Measurements from ENCODE around the gene NECTIN3.

- TF ChIP-seq POLR2A (IDR thresholded peaks at IDR 0.05; ENCODE audit: low read depth, low read length) (no peak), CTCF (conservative IDR thresholded peaks at IDR 0.05; ENCODE audit: low read depth, low read length) (no peak), CEBPB (IDR thresholded peaks at IDR 0.05; ENCODE audit: low read depth, low read length) (no peak), RFX5 (IDR thresholded peaks at IDR 0.05; ENCODE audit: low read depth, low read length) (no peak), SMC3 (IDR thresholded peaks at IDR 0.05; ENCODE audit: low read depth, low read length) (no peak), FOS (IDR thresholded peaks at IDR 0.05; ENCODE audit: low read depth, low read length) (no peak), MAFK (IDR thresholded peaks at IDR 0.05; ENCODE audit: low read depth, low read length) (no peak), USF2 (IDR thresholded peaks at IDR 0.05; ENCODE audit: low read depth, low read length) (no peak), MXI1 (IDR thresholded peaks at IDR 0.05; ENCODE audit: borderline replicate concordance, low read depth, low read length) (no peak), MAZ (IDR thresholded peaks at IDR 0.05; ENCODE audit: borderline replicate concordance, low read depth, low read length) (no peak), ELK1 (IDR thresholded peaks at IDR 0.05; ENCODE audit: borderline replicate concordance, low read depth, low read length) (no peak)
Measured at GRCh38 chr3:111106993-111107661, 35.5 kb downstream of the NECTIN3 start.

All from IMR-90 (cell line).